ENCODE data around the gene CMTM8.
"Not testable (repeated sequence)": the region's sequence is repeated elsewhere in the genome, so short reads cannot be mapped to it uniquely, and the experiment has no call there.

Gene CMTM8

GRCh38 chr3:32238453-32239306, at the start of gene CMTM8:
CMTM8 (plus strand) TSS chr3:32238680; CDS start chr3:32238973, 293 bp downstream.
- peak; percentile 77 for DNase-seq

GRCh38 chr3:32189693-32190092, 48.8 kb upstream of the CMTM8 start:
- no peak for DNase-seq

GRCh38 chr3:32190556-32190955, 47.9 kb upstream of the CMTM8 start:
- DNase-seq = not testable (repeated sequence)

- no peak for DNase-seq
Observed at GRCh38 chr3:32193101-32193500, 45.4 kb upstream of the CMTM8 start.

- DNase-seq = no peak
Observed at GRCh38 chr3:32194653-32195052, 43.8 kb upstream of the CMTM8 start.

- no peak for DNase-seq
Observed at GRCh38 chr3:32195995-32196540, 42.4 kb upstream of the CMTM8 start.

GRCh38 chr3:32197991-32198390, 40.5 kb upstream of the CMTM8 start:
- DNase-seq = no peak

- DNase-seq = no peak
Observed at GRCh38 chr3:32198714-32199113, 39.8 kb upstream of the CMTM8 start.

GRCh38 chr3:32200490-32200889, 38.0 kb upstream of the CMTM8 start:
- DNase-seq = no peak

GRCh38 chr3:32200992-32201758, 37.3 kb upstream of the CMTM8 start:
- DNase-seq = no peak

- DNase-seq = no peak
Observed at GRCh38 chr3:32202496-32202895, 36.0 kb upstream of the CMTM8 start.

- DNase-seq = no peak
Observed at GRCh38 chr3:32203854-32204253, 34.6 kb upstream of the CMTM8 start.

GRCh38 chr3:32208447-32208846, 30.0 kb upstream of the CMTM8 start:
- no peak for DNase-seq

- DNase-seq = no peak
Observed at GRCh38 chr3:32215185-32215584, 23.3 kb upstream of the CMTM8 start.

- no peak for DNase-seq
Observed at GRCh38 chr3:32216172-32216783, 22.2 kb upstream of the CMTM8 start.

GRCh38 chr3:32217339-32217738, 21.1 kb upstream of the CMTM8 start:
- DNase-seq = no peak

- DNase-seq = no peak
Observed at GRCh38 chr3:32219537-32219936, 18.9 kb upstream of the CMTM8 start.

- DNase-seq = no peak
Observed at GRCh38 chr3:32220006-32220405, 18.5 kb upstream of the CMTM8 start.

GRCh38 chr3:32222950-32223349, 15.5 kb upstream of the CMTM8 start:
- DNase-seq = no peak

GRCh38 chr3:32224016-32224516, 14.4 kb upstream of the CMTM8 start:
- no peak for DNase-seq

- no peak for DNase-seq
Observed at GRCh38 chr3:32226875-32227500, 11.5 kb upstream of the CMTM8 start.

- not testable (repeated sequence) for DNase-seq
Observed at GRCh38 chr3:32228743-32229142, 9.7 kb upstream of the CMTM8 start.

GRCh38 chr3:32229565-32229964, 8.9 kb upstream of the CMTM8 start:
- DNase-seq = no peak

All from CD4-positive, alpha-beta T cell treated with Interleukin-12 subunit alpha and Interleukin-12 subunit beta, for 1 hour (primary cell).